Stimulated activated CD8-positive, alpha-beta memory T cell treated with anti-CD3 and anti-CD28 coated beads, Interleukin-7, amount 100 ng/mL, for 24 hours (primary cell): ENCODE data around the gene TMEM178B.

Experiments used
- DNase-seq: peaks from one replicate; pipeline ENCODE4 v3.0.0-alpha.2; 2020; ENCODE audit warnings: low read depth

TMEM178B gene

GRCh38 chr7:141527076-141527475, 453.2 kb downstream of the TMEM178B start:
- no peak for DNase-seq

- DNase-seq = no peak
Observed at GRCh38 chr7:141528399-141528798, 454.5 kb downstream of the TMEM178B start.
